CD1c-positive myeloid dendritic cell (primary cell): ENCODE data around the gene SRSF9.
A peak's percentile ranks its signal among the peaks of the same experiment; 100 is the strongest.

Experiments
- DNase-seq: peaks from one replicate; pipeline ENCODE4 v3.0.0-alpha.2; 2016; ENCODE audit errors: extremely low spot score

The SRSF9 gene

GRCh38 chr12:120447992-120448391 is 21.6 kb downstream of the SRSF9 start:
- no peak for DNase-seq

DNA sequence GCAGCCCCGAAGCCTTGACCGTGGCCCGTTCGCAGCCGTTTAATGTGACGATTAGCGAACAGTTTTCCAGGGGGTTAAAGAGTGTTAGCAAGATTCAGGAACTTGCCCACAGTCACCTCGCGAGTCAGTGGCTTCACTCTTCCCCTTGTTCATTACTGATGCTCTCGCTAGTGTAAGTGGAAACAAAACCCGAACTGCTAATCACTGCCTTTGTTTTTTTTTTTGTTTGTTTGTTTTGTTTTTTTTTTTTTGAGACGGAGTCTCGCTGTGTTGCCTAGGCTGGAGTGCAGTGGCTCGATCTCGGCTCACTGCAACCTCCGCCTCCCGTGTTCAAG is 22.7 kb downstream of the SRSF9 start:
- DNase-seq = peak; percentile 15

- peak; percentile 94 for DNase-seq
Measured at GRCh38 chr12:120445911-120446843, 23.4 kb downstream of the SRSF9 start, which contains the start of the genes GATC and TRIAP1. Gene GATC (plus strand): TSS chr12:120446444. CDS start chr12:120446481, 37 bp downstream. Gene TRIAP1 (minus strand): TSS chr12:120446384. CDS start chr12:120446372, 12 bp downstream.

DNA sequence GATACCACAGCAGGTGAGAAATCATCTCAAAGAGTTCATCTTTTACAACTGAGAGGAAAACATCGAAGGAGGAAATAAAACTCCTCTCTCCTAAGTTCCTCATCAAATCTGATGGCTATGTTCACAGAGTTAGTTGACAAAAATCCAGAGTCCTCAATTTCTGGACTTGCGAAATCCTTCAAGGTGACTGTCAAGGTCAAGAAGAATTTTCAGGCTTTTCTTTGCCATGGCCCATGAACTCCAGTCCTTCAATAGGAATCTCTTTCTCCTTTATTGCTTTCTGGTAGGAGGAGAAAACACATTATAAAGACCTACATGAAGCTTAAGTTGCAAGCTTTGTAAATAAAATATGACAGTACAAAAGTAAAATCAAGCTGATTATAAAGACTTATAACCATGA is 24.9 kb downstream of the SRSF9 start:
- DNase-seq = no peak

DNA sequence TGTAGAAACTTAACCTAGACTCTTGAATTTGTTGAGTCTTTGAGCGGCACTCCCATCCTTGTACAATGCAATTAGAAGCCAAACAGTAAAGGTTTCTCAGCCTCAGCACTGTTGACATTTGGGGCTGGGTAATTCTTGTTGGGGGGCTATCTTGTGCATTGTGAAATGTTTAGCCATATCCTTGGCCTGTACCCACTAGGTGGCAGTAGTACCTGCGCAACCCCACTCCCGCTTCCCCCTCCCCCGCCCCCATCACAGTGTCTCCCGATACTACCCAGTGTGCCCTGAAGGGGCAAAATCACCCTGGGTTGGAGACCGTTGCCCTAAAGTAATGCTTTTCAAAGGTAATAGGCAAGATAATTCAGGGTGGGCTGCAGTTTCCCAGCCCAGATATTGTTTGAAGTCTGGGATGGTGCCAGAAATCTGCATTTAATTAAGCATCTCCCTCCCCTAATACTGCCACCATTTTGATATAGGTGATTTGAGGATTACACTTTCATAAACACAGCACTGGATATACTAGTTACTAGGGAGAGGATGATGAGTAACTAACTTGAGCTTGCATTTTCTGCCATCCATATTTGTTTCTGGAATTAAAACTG is 29.8 kb downstream of the SRSF9 start:
- DNase-seq = peak; percentile 74

GRCh38 chr12:120438495-120439198 is 30.9 kb downstream of the SRSF9 start:
- DNase-seq = peak; percentile 6

DNA sequence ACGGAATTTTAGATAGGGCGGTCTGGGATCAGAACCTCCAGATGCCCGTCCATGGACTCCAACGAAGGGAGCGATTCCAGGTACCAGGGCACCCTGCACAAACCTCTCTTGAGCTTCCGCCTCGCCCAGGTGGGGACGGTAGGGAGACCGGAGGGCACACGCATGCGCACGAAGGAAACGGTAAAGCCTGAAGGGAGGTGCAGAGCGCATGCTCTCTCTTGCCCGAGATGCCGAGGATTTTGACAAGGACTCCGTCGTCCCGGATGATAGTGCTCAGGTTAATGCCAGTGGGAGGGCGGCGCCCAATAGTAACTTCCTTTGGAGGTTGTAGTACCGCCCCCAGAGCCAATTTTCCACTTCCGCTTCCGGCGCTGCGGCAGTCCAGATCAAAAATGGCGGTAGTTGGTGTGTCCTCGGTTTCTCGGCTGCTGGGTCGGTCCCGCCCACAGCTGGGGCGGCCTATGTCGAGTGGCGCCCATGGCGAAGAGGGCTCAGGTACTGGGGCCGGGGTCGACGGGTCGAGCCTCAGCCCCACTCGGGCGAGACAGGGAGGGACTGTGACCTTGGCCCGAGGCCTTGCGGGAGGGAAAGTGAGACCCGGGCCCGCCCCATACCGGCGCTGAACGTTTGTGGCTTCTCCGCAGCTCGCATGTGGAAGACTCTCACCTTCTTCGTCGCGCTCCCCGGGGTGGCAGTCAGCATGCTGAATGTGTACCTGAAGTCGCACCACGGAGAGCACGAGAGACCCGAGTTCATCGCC is 31.6 kb downstream of the SRSF9 start, which contains the start of gene COX6A1:
Gene COX6A1 (plus strand): TSS at position 379 of the 760 bp plus-strand sequence. CDS start 14 bp downstream, at position 393.
- DNase-seq = peak; percentile 98

GRCh38 chr12:120432772-120433525 is 36.6 kb downstream of the SRSF9 start:
- DNase-seq = no peak

DNA sequence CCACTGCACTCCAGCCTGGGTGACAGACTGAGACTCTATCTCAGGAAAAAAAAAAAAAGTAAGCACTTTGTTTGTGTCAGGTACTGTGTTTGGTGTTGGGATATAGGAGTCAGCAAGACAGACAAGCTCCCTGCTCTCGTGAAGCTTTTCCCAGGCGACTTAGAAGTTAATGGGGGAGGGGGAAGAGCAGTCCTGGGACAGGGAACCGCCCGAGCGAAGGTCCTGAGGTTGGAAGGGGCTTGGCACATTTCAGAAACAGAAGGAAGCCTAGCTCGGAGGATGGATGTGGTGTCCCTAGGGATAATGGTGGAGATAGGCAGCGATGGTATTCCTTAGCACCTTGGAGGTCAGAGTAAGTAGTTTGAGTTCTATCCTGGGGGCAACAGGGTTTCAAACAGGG is 40.2 kb downstream of the SRSF9 start:
- no peak for DNase-seq

GRCh38 chr12:120428597-120429229 is 40.8 kb downstream of the SRSF9 start:
- no peak for DNase-seq

GRCh38 chr12:120425797-120426196 is 43.8 kb downstream of the SRSF9 start:
- no peak for DNase-seq

DNA sequence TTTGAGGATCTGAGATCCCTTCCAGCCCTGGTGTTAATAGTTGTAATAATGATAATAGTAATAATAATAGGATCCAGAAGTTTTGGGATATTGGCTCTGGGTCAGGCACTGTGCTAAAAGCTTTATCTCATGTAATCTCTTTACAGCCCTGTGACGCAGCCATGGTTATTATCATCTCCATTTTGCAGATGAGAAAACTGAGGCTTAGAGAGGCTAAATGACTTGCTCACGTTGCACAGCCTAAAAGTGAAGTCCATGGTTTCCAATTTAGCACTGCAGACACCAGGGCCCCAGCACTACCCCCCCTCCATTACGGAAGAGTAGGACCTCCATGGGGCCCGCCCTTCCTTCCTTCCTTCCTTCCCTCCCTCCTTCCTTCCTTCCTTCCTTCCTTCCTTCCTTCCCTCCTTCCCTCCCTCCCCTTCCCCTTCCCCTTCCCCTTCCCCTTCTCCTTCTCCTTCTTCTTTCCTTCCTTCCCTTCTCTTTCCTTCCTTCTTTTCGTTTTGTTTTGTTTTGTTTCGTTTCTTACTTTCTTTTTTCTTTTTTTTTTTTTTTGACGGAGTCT is 46.6 kb downstream of the SRSF9 start:
- DNase-seq = no peak

GRCh38 chr12:120421701-120422100 is 47.8 kb downstream of the SRSF9 start:
- no peak for DNase-seq

DNA sequence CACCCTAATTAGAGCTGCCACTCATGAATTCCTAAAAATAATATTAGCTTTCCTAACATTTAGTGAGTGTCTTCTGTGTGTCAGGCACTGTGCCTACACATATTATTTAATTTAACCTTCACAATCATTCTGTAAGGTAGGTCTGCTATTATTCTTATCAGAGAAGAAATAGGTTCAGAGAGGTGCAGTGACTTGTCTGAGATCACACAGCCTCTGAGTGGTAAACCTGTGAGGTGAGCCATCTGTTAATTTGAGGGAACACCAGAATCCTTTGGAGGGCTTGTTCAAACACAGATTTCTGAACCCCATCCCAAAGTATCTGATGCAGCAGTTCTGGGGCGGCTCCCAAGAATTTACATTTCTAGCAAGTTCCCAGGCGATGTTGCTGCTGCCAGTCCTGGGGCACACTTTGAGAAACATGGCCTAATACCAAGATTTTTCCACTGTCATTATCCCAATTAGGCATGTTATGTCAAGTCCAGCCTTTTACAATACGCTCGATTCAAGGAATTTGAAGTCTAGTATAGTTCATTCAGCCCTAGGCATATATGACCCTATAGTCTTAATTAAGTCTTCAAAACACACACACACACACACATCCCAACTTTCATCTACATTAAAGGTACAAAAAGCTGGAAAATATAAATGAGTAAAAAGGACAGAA is 51.5 kb downstream of the SRSF9 start:
- no peak for DNase-seq

- DNase-seq = no peak
Measured at GRCh38 chr12:120416490-120417216, 52.9 kb downstream of the SRSF9 start.

GRCh38 chr12:120413901-120414695 is 55.5 kb downstream of the SRSF9 start:
- DNase-seq = no peak

DNA sequence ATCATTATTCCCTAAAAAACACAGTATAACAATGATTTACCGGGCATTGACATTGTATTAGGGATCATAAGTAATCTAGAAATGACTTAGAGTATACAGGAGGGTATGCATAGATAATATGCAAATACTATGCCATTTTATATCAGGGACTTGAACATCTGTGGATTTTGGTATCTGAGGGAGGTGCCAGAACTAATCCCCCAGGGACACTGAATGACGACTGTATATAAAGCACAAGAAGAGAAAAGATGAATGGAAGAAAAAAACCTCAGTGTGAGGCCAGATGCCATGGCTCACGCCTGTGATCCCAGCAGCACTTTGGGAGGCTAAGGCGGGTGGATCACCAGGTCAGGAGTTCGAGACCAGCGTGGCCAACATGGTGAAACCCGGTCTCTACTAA is 57.1 kb downstream of the SRSF9 start:
- no peak for DNase-seq
